Measurements from ENCODE around the gene SMIM1.

The SMIM1 gene

GRCh38 chr1:3733094-3733882, 39.3 kb upstream of the SMIM1 start:
- Histone ChIP-seq H3K4me3 (ENCODE audit: low read depth, low read length) (no peak overlapping the region), H3K4me1 (no peaks in the 10 kb centered on the region), H3K27me3 (no peaks in the 10 kb centered on the region), H3K9me3 (no peaks in the 10 kb centered on the region), H3K36me3 (no peaks in the 10 kb centered on the region)
- TF ChIP-seq CTCF (IDR thresholded peaks at IDR 0.05; ENCODE audit: low read depth, low read length), result no peak
- no peak for DNase-seq

- no peak for TF ChIP-seq CTCF (IDR thresholded peaks at IDR 0.05; ENCODE audit: low read depth, low read length)
- H3K27me3 ChIP-seq, result no peaks in the 10 kb centered on the region
- H3K36me3 ChIP-seq, result no peaks in the 10 kb centered on the region
- no peak overlapping the region for H3K4me3 ChIP-seq (ENCODE audit: low read depth, low read length)
- H3K4me1 ChIP-seq, result no peaks in the 10 kb centered on the region
- DNase-seq, result no peak
- no peaks in the 10 kb centered on the region for H3K9me3 ChIP-seq
Observed at GRCh38 chr1:3733883-3734589, 38.5 kb upstream of the SMIM1 start.

DNA sequence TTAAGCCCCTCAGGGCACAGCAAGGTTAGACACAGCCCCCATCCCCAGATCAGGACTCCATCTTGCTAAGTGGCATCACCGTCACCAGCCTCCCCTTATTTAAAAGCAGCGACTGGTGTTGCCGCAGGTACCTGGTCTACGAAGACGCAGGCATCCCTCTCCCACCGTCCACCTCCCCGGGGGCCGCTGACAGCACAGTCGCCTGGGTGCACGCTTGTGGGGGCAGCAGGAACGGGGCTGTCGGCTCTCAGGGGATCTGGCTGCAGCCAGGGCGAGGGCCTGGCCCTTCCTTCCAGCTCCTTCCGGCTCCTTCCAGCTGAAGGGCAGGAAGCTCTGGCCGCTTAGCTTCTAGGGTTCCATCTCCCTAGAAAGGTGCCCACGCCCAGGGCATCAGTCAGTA, 37.9 kb upstream of the SMIM1 start:
- Histone ChIP-seq H3K27me3 (no peaks in the 10 kb centered on the region), H3K4me1 (no peaks in the 10 kb centered on the region), H3K4me3 (ENCODE audit: low read depth, low read length) (no peak overlapping the region), H3K36me3 (no peaks in the 10 kb centered on the region), H3K9me3 (no peaks in the 10 kb centered on the region)
- no peak for TF ChIP-seq CTCF (IDR thresholded peaks at IDR 0.05; ENCODE audit: low read depth, low read length)
- DNase-seq, result no peak

DNA sequence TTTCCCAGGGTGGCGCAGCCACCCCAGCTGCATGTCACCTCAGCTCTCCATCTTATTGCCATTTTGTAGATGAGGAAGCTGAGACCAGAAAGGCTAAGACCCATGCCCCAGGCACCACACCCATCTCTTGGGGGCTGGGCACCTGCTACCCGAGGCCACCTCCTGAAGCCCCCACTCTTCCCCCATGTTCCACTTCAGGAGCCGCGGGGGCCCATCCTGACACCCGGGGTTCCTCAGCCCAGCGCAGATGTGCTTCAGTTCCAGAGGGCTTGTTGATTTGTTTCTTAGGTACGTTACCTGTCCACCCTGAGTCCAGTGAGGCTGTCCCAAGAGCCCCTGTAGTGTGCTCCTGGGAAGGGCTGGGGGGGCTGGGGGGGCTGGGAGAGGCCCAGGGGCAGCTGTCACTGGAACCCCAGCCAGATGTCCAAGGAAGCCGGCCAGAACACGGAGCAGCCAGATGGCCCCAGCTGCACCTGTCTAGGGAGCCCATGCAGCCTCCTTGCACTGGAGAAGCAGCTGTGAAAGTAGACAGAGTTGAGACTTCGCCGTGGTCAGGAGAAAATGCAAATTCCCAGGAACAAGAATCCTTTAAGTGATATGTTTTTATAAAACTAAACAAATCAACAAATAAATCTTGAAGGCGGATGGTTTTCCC, 37.4 kb upstream of the SMIM1 start:
- TF ChIP-seq CTCF (IDR thresholded peaks at IDR 0.05; ENCODE audit: low read depth, low read length), result no peak
- no peak overlapping the region for H3K4me3 ChIP-seq (ENCODE audit: low read depth, low read length)
- peak; percentile 41 for DNase-seq

DNA sequence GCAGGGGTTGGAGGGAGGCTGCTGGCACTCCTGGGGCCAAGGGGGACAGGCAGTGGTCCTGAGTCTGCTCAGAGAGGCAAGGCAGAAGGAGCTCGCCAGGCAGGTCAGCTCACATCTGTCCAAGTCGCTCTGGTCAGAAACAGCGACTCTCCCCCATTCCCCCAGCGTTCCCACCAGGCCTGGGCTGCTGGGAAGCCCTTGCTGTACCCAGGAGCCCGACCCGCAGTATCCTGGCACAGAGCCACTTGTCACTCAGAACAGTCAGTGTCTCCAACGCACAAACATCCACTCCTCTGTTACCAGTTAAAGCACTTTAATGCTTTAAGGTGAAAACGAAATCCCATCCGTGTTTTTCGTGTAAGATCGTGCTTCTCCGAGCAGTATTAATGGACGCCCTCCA, 36.9 kb upstream of the SMIM1 start:
- TF ChIP-seq CTCF (IDR thresholded peaks at IDR 0.05; ENCODE audit: low read depth, low read length), result no peak
- Histone ChIP-seq H3K9me3 (no peaks in the 10 kb centered on the region), H3K27me3 (no peaks in the 10 kb centered on the region), H3K4me3 (ENCODE audit: low read depth, low read length) (no peak overlapping the region), H3K4me1 (no peaks in the 10 kb centered on the region), H3K36me3 (no peaks in the 10 kb centered on the region)
- peak; percentile 59 for DNase-seq

More for the DNA sequence above, 37.4 kb upstream of the SMIM1 start:
- Histone ChIP-seq H3K27me3 (no peaks in the 10 kb centered on the region), H3K4me1 (no peaks in the 10 kb centered on the region), H3K36me3 (no peaks in the 10 kb centered on the region), H3K9me3 (no peaks in the 10 kb centered on the region)

Data from BE2C (cell line).